HFFc6 (cell line): ENCODE measurements around the gene PEX11G. TPM values are rescaled to one million over a fixed set of nuclear protein-coding genes. Genes with fewer than 3 reads are reported as not detected.
A peak's percentile ranks its signal among the peaks of the same experiment; 100 is the strongest.

Source experiments
- DNase-seq: peaks from one replicate; pipeline ENCODE4 v3.0.0-alpha.2; 2018
- H3K27ac Mint-ChIP-seq: 2 replicates; pipeline ENCODE4 v1.8.0; 2020; ENCODE audit warnings: mild to moderate bottlenecking, mixed read lengths
- H3K27me3 Mint-ChIP-seq: 2 replicates; pipeline ENCODE4 v1.8.0; 2021; ENCODE audit warnings: mild to moderate bottlenecking, moderate library complexity, mixed read lengths; ENCODE audit not compliant: insufficient read depth
- H3K36me3 Mint-ChIP-seq: 2 replicates; pipeline ENCODE4 v1.8.0; 2021; ENCODE audit warnings: low read depth, mixed read lengths
- H3K4me1 Mint-ChIP-seq: 2 replicates; pipeline ENCODE4 v1.8.0; 2020; ENCODE audit warnings: low read depth, mixed read lengths
- H3K4me3 Mint-ChIP-seq: 2 replicates; pipeline ENCODE4 v1.8.0; 2020; ENCODE audit warnings: mild to moderate bottlenecking, moderate library complexity, mixed read lengths
- H3K9me3 Mint-ChIP-seq: 2 replicates; pipeline ENCODE4 v1.8.0; 2020; ENCODE audit warnings: mild to moderate bottlenecking, mixed read lengths
- total RNA-seq, 6 experiments: library from RNA; stranded (reverse); fragmentation: NEBNext Ultra II Directional; extraction: Animal tissue kit (Norgen Biotek cat#: 25700); gene quantifications; 2 replicates in 1 of 6; 3 replicates in 5 of 6; pipeline ENCODE4 v1.2.3, GENCODE V29; 2021
- TF ChIP-seq, protein P1 (sequence below): fragments of 200-600 bp; sonication (generic); IDR thresholded peaks from 2 replicates; pipeline ENCODE4 v1.5.0; 2021; ENCODE audit warnings: antibody characterized with exemption, mild to moderate bottlenecking

The PEX11G gene
- total RNA-seq, 6 experiments from 2014 or later = 0.51 to 2.8 (median 1.0) TPM

DNA sequence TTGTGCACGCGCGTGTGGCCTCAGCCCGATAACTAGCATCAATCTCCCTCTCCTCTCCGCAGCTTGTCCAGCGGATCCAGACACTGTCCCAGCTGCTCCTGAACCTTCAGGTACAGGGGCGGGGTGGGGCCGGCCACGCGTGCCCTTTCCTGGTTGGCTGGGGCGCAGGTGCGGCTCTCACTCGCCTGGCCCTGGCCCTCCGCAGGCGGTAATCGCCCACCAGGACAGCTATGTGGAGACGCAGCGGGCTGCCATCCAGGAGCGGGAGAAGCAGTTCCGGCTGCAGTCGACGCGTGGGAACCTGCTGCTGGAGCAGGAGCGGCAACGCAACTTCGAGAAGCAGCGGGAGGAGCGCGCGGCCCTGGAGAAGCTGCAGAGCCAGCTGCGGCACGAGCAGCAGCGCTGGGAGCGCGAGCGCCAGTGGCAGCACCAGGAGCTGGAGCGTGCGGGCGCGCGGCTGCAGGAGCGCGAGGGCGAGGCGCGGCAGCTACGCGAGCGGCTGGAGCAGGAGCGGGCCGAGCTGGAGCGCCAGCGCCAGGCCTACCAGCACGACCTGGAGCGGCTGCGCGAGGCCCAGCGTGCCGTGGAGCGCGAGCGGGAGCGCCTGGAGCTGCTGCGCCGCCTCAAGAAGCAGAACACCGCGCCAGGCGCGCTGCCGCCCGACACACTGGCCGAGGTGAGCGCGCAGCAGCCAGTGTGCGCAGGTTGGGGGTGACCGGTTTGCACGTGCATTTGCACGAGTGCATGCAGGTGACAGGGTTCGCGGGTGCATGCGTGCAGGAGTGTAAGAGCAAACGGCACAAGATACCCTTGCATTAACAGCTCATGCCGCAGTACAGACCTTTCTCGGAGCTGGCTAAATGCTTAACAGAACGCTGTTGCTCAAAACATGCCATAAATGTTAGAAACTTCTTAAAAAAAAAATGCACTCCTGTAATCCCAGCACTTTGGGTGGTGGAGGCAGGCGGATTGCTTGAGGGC is 21.5 kb downstream of the PEX11G start:
- Mint-ChIP-seq H3K27ac (no peak overlapping the region), H3K4me1 (no peaks in the 10 kb centered on the region), H3K36me3 (no peaks in the 10 kb centered on the region), H3K9me3 (no peaks in the 10 kb centered on the region), H3K27me3 (no peaks in the 10 kb centered on the region; the same call in 1 of the 2 replicates), H3K4me3 (no peak overlapping the region)
- no peak for DNase-seq
- TF ChIP-seq, protein P1, sequence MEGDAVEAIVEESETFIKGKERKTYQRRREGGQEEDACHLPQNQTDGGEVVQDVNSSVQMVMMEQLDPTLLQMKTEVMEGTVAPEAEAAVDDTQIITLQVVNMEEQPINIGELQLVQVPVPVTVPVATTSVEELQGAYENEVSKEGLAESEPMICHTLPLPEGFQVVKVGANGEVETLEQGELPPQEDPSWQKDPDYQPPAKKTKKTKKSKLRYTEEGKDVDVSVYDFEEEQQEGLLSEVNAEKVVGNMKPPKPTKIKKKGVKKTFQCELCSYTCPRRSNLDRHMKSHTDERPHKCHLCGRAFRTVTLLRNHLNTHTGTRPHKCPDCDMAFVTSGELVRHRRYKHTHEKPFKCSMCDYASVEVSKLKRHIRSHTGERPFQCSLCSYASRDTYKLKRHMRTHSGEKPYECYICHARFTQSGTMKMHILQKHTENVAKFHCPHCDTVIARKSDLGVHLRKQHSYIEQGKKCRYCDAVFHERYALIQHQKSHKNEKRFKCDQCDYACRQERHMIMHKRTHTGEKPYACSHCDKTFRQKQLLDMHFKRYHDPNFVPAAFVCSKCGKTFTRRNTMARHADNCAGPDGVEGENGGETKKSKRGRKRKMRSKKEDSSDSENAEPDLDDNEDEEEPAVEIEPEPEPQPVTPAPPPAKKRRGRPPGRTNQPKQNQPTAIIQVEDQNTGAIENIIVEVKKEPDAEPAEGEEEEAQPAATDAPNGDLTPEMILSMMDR = no peak

- H3K36me3 Mint-ChIP-seq = peaks cover 8% of the 10 kb centered on the region; the same call in 1 of the 2 replicates
- TF ChIP-seq, protein P1 = no peak
These were observed 25.3 kb downstream of the PEX11G start for GRCh38 chr19:7463575-7463974.

DNA sequence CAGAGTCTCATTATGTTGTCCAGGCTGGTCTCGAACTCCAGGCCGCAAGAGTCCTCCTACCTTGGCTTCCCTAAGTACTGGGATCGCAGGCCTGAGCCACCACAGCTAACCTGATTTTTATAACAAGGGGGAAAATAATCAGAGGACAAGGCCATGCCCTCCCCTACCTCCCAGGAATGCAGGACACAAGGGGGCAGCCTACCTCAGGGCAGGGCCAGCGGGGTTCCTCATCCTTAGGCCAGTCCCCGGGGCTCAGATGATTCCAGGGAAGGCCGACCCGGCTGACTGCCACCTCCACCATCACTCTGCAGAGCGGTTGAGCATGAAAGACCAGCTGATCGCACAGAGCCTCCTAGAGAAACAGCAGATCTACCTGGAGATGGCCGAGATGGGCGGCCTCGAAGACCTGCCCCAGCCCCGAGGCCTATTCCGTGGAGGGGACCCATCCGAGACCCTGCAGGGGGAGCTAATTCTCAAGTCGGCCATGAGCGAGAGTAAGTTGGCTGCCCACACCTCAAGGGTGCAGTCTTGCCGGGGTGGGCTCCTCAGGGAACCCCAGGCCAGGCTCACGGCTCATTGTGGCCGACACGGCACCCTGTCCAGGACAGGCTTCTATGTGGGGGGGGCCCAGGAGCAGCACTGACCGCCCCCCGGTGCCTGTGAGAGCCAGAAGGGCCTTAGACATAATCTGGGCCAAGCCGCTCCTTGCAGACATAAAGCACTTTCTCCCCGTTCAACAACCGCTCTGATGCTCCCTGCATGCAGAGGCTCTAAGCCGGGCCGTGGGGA is 26.8 kb downstream of the PEX11G start:
- Mint-ChIP-seq H3K4me1 (peaks cover 8% of the 10 kb centered on the region), H3K4me3 (no peak overlapping the region), H3K27me3 (peaks cover 1% of the 10 kb centered on the region), H3K9me3 (peaks cover 2% of the 10 kb centered on the region; the same call in 1 of the 2 replicates), H3K27ac (no peak overlapping the region), H3K36me3 (peaks cover 14% of the 10 kb centered on the region)
- DNase-seq = no peak
- TF ChIP-seq, protein P1 = peak; percentile 32; the same call in 1 of the 2 replicates

More at GRCh38 chr19:7463575-7463974, 25.3 kb downstream of the PEX11G start:
- no peak overlapping the region for H3K4me3 Mint-ChIP-seq
- H3K27me3 Mint-ChIP-seq = peaks cover 1% of the 10 kb centered on the region; the same call in 1 of the 2 replicates
- H3K4me1 Mint-ChIP-seq = peaks cover 8% of the 10 kb centered on the region
- H3K9me3 Mint-ChIP-seq = no peaks in the 10 kb centered on the region
- H3K27ac Mint-ChIP-seq = no peak overlapping the region
- DNase-seq = no peak

DNA sequence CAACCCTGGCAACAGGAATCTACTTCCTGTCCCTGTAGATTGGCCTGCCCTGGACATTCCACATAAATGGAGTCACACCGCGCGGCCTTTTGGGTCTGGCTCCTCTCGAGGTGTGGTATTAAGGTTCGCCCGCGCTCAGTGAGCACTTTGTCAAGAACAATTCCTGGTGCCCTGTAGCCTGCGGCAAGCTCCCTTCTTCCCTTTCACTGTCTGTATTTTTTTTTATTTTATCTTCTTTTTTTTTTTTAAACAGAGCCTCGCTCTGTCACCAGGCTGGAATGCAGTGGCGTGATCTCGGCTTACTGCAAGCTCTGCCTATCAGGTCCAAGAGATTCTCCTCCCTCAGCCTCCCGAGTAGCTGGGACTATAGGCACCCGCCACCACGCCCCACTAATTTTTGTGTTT is 28.3 kb downstream of the PEX11G start:
- Mint-ChIP-seq H3K4me1 (peaks cover 8% of the 10 kb centered on the region), H3K27me3 (peaks cover 1% of the 10 kb centered on the region), H3K9me3 (peaks cover 5% of the 10 kb centered on the region; the same call in 1 of the 2 replicates), H3K4me3 (no peak overlapping the region), H3K27ac (0 out of 2 replicates have a peak overlapping the region, but pooled peaks have one; percentile 7), H3K36me3 (peaks cover 29% of the 10 kb centered on the region)
- DNase-seq = no peak
- TF ChIP-seq, protein P1 = no peak

DNA sequence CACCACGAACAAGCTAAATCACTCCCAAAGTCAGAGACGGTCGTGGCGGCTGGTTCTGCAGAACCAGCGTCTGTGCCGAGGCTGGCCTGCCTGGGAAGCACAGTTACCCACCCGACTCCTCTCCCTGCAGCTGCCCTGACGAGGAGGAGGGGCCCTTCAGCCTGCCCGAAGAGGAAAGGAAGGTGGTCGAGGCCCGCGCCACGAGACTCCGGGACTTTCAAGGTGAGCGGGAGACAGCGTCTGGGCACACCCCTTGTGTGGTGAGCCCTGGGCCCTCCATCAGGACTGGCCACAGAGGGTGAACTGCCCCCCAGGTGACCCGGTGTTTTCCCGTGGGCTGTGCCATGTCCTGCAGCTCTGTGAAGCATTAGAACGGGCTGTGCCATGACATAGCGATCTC is 29.1 kb downstream of the PEX11G start:
- TF ChIP-seq, protein P1 = no peak
- Mint-ChIP-seq H3K27ac (no peak overlapping the region), H3K4me3 (no peak overlapping the region), H3K4me1 (peaks cover 8% of the 10 kb centered on the region), H3K9me3 (peaks cover 13% of the 10 kb centered on the region; the same call in 1 of the 2 replicates), H3K27me3 (peaks cover 1% of the 10 kb centered on the region), H3K36me3 (peaks cover 36% of the 10 kb centered on the region)
- DNase-seq = no peak
